ENCODE results near the gene RAPGEF6.

GRCh38 chr5:131672776-131673175 is 37.7 kb upstream of the RAPGEF6 start:
- TF ChIP-seq PPARA (CRISPR knock-in tag; IDR thresholded peaks at IDR 0.05; ENCODE audit: borderline replicate concordance) = no peak
- TF ChIP-seq CSDC2 (CRISPR knock-in tag; IDR thresholded peaks at IDR 0.05) = no peak
- no peak for TF ChIP-seq SNAI2 (CRISPR knock-in tag; IDR thresholded peaks at IDR 0.05)
- TF ChIP-seq CSRNP3 (CRISPR knock-in tag; IDR thresholded peaks at IDR 0.05) = no peak
- TF ChIP-seq ARNTL (CRISPR knock-in tag; IDR thresholded peaks at IDR 0.05; ENCODE audit: borderline replicate concordance, low read depth) = no peak
- no peak for TF ChIP-seq PATZ1 (CRISPR knock-in tag; IDR thresholded peaks at IDR 0.05; ENCODE audit: borderline replicate concordance)
- TF ChIP-seq ZC3H10 (CRISPR knock-in tag; IDR thresholded peaks at IDR 0.05) = no peak
- no peak for TF ChIP-seq TOX (CRISPR knock-in tag; IDR thresholded peaks at IDR 0.05; ENCODE audit: borderline replicate concordance)
- TF ChIP-seq ZNF565 (CRISPR knock-in tag; conservative IDR thresholded peaks at IDR 0.05; ENCODE audit: low read depth) = no peak
- no peak for TF ChIP-seq TCF4 (CRISPR knock-in tag; IDR thresholded peaks at IDR 0.05; ENCODE audit: borderline replicate concordance)
- no peak for TF ChIP-seq OSR1 (CRISPR knock-in tag; IDR thresholded peaks at IDR 0.05)
- TF ChIP-seq CREB5 (CRISPR knock-in tag; IDR thresholded peaks at IDR 0.05; ENCODE audit: low read depth) = no peak
- no peak for TF ChIP-seq RARB (CRISPR knock-in tag; IDR thresholded peaks at IDR 0.05)
